ENCODE measurements around the gene NAA60.
"Not testable (repeated sequence)": the region's sequence is repeated elsewhere in the genome, so short reads cannot be mapped to it uniquely, and the experiment has no call there.

The NAA60 gene

DNA sequence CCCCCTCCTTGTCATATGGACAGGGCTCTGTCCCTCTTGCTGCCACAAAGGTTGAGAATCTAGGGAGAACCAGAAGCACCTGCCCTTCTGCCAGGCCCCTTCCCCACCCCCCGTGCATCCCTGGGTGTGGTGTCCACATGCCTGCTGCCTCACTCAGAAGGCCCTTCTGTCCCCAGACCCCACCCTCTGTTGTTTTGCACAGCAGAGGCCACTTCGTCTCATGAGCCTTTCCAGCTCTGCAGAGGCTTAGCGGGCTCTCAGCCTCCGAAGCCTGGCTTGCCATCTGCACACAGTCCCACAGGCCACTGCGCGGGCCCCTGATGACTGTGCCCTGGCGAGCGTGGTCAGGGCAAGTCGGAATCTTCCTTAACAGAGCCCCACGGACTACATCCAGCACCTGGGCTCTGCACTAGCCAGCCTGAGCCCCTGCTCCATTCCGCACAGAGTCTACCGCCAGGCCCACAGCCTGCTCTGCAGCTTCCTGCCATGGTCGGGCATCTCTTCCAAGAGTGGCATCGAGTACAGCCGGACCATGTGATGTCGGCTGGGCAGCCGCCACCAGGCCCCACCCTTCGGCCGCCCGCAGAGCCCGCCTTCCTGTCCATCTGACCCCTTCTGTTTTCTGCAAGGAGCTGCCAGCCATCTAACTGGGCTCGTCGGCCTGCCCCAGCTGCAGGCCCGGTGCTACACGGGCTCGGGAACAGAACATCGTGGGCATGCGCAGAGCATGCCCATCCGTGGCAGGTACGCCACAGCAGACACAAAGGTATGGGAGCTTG, 41.0 kb downstream of the NAA60 start:
- no peak for DNase-seq (ENCODE audit: low spot score)

DNA sequence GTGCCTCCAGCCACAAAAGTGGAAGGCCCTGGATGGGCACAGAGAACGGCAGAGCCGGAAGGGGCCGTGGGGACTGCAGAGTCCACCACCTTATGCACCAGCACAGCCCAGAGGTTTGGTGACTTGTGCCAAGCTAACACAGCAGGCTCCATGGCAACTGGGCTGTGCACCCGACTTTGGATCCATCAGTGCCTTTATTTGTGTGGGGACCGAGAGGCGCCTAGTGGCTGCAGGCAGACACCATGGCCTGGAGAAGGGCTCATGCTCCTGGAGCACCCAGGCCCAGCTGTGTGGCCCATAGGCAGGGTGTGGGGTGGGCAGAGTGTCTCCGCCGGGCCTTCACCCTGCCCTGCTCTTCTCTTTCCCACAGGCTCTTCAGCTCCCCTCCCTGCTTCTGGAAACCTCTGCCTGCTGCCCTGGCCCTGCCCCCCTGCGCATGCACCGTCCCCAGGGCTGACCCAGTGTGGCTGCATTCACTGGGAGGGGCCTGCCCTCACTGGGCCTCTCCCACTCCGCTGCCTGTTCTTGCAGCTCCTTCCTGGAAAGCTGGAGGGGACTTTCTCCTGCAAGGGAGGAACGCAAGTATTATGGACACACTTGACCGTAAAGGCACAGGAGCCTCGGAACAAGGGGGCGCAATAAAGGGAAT, 41.7 kb downstream of the NAA60 start:
- DNase-seq (ENCODE audit: low spot score), result no peak

DNA sequence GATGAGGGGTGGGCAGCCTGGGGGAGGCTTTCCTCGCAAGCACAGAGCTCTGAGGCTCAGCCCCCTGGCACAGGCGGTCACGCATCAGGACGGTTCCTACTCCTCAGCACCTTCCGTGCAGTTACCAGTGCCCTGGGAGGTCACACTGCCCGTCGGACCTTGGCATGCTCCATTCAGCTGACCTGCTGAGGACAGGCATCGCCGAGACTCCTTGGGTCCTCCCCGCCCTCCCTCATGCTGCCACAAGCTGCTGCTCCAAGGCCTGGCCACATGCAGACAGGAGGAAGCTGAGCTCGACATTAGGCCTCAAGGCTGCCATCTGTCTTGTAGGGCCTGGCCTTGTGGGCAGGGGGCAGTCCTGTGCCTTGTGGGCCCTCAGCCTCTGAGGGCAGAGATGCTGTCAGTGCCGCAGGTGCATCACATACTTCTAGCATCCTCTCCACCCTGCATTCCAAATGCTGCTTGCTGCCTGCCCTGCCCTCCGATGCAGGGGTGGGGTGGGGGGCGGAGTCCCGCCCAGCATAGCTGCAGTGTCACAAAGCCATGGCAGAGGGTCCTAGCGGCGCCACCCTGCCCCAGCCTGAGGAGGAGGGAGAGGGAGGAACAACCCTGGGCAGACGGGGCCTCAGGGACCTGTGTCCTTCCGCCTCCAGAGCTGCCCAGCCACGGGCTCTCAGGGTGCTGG, 42.5 kb downstream of the NAA60 start:
- DNase-seq (ENCODE audit: low spot score), result no peak

DNA sequence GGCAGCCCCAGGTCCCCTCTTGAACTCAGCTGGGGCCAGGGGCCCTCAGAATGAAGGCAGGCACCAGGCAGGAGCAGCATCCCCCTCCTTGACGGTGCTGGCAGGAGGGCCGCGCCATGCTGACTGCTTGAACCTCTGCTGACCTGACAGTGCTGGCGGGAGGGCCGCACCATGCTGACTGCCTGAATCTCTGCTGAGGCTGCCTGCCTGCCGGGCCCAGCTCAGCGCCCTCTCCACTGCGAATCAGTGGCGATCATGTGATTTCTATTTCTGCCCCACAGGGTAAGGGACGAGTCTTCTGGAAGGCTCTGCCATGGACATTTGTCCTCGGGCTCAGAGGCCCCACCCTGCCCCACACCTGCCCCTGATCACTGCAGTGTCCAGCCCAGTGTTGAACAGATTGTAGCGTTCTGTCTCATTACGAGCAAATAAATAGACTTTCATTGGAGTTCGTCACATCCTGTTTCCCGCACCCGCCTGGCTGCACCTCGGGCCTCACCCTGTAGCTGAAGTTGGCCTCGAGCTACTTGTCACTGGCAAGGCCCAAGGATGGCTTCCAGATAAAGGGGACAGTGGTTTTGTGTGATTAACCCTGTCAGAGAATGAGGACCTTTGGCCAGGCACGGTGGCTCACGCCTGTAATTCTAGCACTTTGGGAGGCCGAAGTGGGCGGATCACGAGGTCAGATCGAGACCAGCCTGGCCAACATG, 43.2 kb downstream of the NAA60 start:
- no peak for DNase-seq (ENCODE audit: low spot score)

DNA sequence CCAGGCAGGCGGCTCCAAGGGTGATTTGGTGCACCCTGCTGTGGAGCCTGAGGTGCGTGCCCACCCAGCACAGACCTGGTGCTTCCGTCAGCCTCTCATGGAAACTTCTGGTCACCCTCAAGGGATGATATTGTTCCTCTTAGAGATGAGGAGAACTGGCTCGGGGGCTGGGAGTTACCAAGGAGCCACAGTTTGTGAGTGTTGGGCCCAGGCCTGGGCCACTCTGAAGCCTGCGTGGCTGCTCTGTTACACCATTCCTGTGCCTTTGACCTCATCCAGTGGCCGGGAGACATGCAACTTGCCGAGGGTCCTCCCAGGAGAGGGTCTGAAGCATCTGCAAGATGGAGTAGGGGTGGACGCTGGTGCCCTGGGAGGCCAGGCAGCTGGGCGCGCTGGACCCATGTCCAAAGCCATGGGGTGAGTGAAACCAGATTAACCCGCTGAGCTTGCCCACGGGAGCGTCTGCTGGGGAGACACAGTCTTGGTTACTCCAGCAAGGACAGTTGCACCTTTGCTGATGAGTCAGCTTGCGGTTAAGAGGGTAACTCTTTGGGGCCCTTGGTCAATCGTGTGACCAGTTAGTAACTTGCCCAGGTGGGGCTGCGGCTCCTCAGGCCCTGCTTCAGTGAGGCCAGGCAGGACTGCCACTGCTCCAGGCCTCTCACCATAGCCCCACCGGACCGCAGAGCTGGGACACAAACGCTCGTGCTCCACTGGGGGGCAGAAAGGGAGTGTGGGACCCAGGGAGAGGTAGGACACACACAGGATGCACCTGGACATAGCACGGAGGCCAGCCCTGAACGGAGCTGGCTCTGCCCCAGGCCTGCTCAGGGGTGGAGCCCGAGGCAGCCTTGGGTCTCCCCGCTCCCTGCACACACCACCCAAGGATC, 44.3 kb downstream of the NAA60 start:
- DNase-seq (ENCODE audit: low spot score), result no peak

DNA sequence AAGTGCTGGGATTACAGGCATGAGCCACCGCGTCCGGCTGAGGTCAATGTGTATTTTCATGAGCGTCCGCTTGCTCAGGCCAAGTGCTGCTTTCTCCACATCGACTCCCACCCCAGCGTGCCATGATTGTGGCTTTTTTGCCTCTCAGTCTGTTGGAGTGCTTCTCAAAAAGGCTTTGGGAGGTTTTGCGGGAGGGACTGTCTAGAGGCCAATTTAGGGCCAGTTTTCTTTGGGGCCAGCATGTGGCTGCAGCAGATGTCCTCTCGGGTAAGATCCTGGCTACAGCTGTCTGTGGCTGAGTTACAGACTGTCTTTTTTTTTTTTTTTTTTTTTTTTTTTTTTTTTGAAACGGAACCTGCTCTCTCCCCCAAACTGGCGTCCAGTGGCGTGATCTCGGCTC, 45.3 kb downstream of the NAA60 start:
- no peak for DNase-seq (ENCODE audit: low spot score)

DNA sequence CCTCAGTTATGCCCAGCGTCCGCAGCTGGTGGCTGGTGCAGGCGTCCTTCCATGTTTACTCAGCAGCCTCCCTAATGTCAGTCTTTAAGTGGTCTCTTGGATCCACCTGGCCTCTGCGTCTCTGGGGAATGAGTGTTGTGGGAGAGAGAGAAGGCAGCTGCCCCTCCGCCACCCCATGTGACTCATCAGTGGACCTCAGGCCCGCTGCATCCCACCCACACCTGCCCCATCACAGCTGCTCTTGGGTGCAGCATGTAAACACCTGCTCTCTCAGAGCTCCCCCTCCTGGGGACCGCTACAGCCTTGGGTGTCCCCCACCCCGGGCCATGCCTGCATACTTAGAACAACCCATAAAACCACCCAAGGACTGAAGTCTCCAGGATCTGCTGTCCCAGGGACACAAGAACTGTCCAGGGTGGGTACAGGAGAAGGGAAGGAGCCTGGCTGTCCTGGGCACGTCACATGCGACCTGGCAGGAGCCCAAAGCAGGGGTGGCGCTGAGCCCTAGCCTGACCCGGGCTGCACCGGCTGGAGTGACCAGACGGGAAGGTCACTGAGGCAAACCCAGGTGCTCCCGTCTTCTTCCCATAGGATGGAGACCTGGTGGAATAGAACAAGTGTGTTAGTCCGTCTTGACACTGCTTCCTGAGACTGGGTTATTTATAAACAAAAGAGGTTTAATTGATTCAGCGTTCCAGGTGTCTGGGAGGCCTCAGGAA, 47.6 kb downstream of the NAA60 start:
- no peak for DNase-seq (ENCODE audit: low spot score)

DNA sequence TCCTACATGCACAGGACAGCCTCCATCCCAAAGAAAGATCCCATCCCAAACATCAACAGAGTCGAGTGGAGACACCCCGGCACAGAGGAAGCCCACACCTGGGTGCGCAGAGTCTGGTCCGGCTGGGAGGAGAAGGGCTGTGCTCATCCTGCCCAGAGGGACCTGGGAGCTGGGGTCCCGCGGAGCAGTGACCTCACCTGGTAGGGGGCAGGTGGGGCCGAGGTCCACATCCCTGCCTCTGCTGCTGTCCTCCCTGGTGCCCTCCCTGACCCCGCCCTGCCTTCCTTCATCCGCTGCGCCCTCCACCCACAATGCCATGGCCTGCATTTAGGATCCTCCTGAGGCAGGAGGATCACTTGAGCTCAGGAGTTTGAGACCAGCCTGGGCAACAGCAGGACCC, 48.9 kb downstream of the NAA60 start:
- DNase-seq (ENCODE audit: low spot score), result no peak

DNA sequence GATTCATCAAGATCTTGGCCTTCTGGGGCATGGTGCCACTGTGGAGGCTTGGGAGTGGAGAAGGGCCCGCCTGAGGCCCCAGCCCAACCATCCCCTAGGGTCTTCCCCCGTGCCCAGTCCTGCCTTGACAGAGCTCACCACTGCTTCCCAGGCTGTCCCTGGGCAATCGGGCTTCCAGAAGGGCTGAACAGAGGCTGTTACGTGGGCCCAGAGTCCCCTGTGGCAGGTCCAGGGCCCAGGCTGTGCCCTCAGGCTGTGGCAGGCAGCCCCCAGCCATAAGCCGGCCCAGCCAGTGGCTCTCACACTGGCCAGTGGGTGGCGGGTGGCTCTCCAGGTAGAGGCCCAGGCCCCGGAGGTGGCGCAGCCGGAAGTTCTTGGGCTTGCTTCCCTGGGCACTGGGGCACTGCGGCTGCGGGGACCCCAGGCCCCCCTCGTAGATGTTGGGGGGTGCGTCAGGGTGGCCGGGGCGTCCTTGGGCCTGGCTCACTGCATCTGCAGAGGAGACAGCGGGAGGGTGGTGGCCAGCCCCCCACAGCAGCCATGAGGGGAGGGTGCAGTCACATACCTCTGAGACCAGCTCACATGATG, 51.0 kb downstream of the NAA60 start:
- DNase-seq (ENCODE audit: low spot score), result no peak

DNA sequence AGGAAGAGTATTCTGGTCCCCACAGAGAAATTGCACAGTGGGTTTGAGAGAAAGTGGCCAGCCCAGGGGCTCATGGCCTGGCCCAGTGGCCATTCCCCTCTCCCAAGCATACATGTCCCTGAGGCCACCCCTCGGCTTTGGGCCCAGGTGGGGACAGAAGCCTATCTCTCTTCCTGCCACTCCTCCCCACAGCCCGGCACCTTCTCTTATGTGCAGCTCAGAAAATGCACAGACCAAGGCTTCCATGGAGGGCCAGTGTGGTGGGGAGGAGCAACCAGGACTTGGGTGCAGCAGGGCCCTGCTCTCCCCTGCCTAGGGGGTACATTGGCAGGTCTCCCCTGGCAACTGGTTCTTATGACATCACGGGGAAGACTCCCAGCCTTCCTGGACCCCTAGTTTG, 51.7 kb downstream of the NAA60 start, which contains the start of gene C16orf90:
Gene C16orf90 (minus strand): TSS at position 314 of the 400 bp plus-strand sequence. CDS start 68 bp downstream, at position 246.
- DNase-seq (ENCODE audit: low spot score), result no peak

DNA sequence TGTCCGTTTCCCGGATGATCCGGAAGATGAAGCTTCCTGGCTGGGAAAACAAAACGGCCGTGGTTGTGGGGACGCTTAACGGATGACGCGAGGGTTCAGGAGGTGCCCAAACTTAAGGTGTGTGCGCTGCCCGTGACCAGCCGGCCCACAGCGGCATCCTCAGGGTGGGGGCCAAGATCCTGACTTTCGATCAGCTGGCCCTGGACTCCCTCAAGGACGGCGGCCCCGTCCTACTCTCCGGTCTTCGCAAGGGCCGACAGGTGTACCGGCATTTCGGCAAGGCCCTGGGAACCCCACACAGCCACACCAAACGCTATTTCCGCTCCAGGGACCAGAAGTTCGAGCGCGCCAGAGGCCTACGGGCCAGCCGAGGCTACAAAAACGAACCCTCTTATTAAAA, 52.9 kb downstream of the NAA60 start:
- DNase-seq (ENCODE audit: low spot score), result no peak

DNA sequence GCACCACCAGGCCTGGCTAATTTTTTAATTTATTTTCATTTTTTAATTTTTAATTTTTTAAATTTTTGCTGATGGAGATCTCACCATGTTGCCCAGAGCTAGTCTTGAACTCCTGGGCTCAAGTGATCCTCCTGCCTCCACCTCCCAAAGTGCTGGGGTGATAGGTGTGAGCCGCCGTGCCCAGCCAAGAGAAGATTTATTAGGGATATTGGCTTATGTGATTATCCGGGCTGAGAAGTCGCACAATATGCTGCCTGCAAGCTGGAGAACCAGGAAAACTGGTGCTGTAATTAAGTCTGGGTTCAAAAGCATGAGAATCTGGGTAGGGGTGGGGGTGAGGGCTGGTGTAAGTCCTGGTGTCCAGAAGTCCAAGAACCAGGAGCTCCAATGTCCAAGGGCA, 54.3 kb downstream of the NAA60 start:
- DNase-seq (ENCODE audit: low spot score), result no peak

DNA sequence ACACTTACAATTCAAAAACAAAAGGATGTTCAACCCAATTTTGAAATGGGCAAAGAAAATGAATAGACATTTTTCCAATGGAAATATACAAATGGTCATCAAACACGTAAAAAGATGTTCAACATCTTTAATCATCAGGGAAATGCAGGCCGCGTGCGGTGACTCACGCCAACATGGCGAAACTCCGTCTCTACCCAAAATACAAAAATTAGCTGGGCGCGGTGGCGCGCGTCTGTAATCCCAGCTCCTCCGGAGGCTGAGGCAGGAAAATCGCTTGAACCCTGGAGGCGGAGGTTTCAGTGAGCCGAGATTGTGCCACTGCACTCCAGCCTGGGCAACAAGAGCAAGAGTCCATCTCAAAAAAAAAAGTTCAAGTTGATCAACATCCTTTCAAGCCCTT, 55.5 kb downstream of the NAA60 start:
- no peak for DNase-seq (ENCODE audit: low spot score)

DNA sequence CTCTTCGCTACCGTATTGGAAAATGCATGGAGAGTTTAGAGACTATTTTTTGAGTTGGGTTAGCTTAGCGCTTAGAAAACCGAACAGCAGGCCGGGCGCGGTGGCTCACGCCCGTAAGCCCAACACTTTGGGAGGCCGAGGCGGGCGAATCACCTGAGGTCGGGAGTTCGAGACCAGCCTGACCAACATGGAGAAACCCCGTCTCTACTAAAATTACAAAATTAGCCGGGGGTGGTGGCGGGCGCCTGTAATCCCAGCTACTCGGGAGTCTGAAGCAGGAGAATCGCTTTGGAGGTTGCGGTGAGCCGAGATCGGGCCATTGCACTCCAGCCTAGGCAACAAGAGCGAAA, 57.9 kb downstream of the NAA60 start:
- DNase-seq (ENCODE audit: low spot score), result not testable (repeated sequence)

DNA sequence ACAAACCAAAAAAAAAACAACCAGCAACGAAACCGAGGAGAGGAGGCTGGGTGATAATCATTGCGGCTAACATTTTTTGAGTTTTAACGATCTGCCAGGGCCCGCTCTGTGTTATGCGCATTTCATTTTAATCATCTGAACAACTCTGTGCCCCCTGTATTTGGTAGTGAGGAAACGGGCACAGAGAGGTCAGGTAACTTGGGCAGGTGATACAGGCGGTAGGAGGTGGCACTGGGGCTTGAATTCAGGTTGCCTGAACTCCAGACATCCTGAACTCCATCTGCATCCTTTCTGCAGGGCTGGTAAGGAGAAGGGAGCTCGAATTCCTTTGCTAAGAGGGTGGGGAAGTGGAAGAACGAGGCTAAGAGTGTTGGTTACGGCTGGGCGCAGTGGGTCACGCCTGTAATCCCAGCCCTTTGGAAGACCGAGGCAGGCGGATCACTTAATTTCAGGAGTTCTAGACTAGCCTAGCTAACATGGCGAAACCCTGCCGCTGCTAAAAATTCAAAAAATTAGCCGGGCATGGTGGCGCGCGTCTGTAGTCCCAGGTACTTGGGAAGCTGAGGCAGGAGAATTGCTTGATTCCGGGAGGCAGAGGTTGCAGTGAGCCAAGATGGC, 58.4 kb downstream of the NAA60 start:
- no peak for DNase-seq (ENCODE audit: low spot score)

DNA sequence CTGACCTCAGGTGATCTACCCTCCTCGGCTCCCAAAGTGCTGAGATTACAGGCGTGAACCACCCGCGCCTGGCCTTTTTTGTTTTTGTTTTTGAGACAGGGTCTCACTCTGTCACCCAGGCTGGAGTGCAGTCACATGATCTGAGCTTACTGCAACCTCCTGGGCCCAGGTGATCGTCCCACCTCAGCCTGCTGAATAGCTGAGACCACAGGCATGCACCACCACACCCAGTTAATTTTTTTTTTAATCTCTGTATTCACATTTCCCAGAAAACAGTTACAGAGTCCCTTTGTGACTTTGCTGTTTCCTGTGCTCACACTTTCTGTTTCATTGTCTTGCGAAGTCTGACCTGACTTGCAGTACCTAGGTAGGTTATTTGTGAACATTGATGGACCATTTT, 60.0 kb downstream of the NAA60 start:
- DNase-seq (ENCODE audit: low spot score), result no peak

DNA sequence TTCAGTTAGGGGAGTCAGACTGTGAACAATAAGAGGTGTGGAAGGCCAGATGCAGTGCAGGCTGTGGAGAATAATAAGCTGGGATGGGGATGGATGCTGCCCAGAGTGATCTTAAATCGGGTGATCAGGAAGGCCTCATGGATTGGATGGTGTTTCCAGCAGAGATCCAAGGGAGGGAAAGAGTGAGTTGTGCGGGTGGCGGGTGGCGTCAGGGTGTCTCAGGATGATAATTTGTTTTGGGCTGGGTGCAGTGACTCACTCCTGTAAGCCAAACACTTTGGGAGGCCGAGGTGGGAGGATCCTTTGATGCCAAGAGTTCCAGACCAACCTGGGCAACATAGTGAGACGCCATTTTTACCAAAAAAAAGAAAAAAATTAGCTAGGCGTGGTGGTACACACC, 65.3 kb downstream of the NAA60 start:
- DNase-seq (ENCODE audit: low spot score), result no peak

DNA sequence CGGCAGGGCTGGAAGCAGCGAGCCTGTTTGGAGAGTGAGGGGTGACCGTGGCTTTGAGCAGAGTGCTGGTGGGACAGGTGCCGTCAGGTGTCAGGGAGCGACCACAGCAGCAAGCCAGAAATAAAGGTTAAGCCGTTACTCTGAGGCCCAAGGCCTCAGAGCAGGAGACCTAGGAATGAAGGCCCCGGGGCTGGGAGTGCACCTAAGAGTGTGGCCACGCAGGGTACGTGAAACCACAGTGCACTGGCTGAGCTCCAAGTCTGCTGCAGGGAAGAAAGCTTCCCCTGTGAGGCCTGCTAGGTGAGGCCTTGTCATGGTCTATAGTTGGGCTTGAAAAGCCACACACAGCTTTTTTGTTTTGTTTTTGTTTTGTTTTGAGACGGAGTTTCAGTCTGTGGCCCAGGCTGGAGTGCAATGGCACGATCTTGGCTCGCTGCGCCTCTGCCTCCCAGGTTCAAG, 66.0 kb downstream of the NAA60 start:
- no peak for DNase-seq (ENCODE audit: low spot score)

DNA sequence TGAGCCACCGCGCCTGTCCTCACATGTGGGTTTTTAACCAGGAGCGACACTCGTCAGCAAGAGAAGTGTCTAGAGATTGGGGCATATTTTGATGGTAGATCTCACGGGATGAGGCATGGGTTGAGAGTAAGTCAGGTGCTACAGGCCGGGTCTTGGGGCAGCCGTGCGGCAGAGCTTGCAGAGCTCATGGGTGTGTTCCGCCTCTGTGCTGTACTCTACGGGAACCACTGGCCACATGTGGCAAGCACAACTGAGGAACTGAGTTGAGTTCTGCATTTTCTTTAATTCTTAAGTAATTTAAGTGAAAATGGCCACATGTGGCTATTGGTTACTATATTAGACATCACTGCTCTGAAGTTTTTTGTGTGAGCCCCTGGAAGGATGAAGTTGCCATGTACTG, 66.9 kb downstream of the NAA60 start:
- no peak for DNase-seq (ENCODE audit: low spot score)
